GM20000 (cell line): ENCODE data around the gene DCAF11.

Source experiments
- DNase-seq: peaks from one replicate; pipeline ENCODE4 v3.0.0; 2012; ENCODE audit warnings: low spot score
- TF ChIP-seq, protein P1 (sequence below): IDR thresholded peaks from 2 replicates; pipeline ENCODE4 v1.5.1; 2012; ENCODE audit warnings: mild to moderate bottlenecking, control low read depth; ENCODE audit errors: extremely low read depth, missing control alignments

DCAF11 gene

DNA sequence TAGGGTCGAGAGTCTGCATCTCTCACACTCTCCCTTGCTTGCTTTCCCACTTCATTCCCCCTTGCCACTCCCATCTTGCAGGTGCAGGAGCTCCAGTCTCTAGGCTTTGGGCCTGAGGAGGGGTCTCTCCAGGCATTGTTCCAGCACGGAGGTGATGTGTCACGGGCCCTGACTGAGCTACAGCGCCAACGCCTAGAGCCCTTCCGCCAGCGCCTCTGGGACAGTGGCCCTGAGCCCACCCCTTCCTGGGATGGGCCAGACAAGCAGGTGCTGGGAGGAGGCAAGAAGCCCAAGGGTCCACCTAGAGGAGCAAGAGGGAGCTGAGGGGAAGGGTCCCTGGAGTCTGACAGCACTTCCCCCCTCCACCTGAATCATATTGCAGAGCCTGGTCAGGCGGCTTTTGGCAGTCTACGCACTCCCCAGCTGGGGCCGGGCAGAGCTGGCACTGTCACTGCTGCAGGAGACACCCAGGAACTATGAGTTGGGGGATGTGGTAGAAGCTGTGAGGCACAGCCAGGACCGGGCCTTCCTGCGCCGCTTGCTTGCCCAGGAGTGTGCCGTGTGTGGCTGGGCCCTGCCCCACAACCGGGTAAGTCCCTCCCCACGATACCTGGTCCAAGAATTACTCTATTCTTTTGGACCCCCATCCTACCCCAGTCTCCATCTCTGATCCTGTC, 37.0 kb downstream of the DCAF11 start:
- no peak for DNase-seq
- TF ChIP-seq, protein P1, sequence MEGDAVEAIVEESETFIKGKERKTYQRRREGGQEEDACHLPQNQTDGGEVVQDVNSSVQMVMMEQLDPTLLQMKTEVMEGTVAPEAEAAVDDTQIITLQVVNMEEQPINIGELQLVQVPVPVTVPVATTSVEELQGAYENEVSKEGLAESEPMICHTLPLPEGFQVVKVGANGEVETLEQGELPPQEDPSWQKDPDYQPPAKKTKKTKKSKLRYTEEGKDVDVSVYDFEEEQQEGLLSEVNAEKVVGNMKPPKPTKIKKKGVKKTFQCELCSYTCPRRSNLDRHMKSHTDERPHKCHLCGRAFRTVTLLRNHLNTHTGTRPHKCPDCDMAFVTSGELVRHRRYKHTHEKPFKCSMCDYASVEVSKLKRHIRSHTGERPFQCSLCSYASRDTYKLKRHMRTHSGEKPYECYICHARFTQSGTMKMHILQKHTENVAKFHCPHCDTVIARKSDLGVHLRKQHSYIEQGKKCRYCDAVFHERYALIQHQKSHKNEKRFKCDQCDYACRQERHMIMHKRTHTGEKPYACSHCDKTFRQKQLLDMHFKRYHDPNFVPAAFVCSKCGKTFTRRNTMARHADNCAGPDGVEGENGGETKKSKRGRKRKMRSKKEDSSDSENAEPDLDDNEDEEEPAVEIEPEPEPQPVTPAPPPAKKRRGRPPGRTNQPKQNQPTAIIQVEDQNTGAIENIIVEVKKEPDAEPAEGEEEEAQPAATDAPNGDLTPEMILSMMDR = no peak

DNA sequence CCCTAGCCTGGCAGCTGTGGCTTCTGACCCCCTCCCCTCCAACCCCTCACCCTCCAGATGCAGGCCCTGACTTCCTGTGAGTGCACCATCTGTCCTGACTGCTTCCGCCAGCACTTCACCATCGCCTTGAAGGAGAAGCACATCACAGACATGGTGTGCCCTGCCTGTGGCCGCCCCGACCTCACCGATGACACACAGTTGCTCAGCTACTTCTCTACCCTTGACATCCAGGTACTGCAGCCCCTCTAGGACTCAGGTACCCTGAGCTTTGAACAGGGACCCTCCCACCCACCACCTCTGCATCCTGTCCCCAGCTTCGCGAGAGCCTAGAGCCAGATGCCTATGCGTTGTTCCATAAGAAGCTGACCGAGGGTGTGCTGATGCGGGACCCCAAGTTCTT, 40.5 kb downstream of the DCAF11 start:
- no peak for DNase-seq
- TF ChIP-seq, protein P1 = no peak

DNA sequence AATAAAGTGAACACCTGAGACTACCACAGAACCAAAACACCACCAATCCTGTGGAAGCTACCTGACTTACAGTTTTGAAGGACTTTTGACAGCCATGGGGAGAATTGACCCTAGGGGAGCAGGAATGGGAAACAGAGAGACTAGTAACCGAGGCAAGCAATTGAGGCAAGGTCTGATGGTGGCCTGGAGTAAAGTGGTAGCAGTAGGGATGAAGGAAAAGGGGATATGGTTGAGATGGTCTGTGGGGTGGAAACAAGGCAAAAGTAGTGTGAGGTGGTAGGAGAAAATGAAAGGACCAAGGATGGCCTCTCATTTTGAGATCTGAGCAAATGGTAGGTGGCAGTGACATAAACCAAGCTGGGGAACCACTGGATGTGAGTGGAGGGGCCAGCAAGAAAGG, 42.3 kb downstream of the DCAF11 start:
- no peak for DNase-seq
- TF ChIP-seq, protein P1 = no peak

DNA sequence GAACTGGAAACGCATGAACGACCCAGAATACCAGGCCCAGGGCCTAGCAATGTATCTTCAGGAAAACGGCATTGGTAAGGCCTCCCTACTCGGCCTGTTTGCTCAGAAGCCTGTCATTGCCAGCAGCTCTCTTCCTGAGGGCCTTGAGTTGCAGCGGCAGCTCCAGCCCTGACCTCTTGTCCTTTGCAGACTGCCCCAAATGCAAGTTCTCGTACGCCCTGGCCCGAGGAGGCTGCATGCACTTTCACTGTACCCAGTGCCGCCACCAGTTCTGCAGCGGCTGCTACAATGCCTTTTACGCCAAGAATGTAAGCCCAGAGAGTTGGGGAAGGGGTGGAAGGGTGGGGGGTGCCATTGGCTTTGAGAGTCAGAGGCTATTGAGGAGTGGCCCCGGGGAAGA, 42.8 kb downstream of the DCAF11 start:
- no peak for DNase-seq
- TF ChIP-seq, protein P1 = no peak

DNA sequence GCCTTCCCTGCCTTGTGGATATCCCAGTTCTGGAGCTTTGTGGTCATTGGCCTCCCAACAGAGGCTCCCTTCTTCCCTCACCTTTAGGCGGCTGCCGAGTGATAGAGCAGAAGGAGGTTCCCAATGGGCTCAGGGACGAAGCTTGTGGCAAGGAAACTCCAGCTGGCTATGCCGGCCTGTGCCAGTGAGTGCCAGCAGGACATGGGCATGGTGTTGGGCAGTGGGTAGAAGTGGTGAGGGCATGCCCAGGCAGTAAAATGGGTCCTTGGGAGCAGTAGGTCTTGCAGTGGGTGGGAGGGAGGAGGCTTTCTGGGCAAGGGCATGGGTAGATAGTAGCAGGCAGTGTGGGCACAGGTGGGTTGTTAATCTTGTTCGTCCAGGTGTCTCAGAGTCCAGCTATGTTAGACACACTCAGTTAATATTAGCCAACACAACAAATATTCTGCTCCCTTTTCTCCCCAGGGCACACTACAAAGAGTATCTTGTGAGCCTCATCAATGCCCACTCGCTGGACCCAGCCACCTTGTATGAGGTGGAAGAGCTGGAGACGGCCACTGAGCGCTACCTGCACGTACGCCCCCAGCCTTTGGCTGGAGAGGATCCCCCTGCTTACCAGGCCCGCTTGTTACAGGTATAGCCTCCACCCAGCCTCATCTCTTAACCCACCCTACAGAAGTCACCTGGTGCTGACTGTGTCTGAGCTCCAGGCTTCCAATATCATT, 45.4 kb downstream of the DCAF11 start:
- DNase-seq = no peak
- TF ChIP-seq, protein P1 = no peak

DNA sequence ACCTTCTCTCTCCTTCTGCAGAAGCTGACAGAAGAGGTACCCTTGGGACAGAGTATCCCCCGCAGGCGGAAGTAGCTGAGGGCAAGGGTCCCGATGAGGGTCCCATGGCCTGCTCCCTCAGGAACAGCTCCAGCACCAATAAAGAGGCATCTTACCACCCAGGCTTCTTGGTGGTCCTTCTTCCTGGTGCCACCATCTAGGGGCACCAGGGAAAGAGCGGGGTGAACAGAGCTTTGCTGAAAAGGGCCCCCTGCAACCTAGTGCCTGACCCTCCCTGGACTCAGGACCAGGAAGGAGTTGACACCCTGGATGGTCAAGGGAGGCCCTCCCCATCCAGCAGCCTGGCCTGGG, 45.9 kb downstream of the DCAF11 start:
- DNase-seq = no peak
- TF ChIP-seq, protein P1 = no peak

DNA sequence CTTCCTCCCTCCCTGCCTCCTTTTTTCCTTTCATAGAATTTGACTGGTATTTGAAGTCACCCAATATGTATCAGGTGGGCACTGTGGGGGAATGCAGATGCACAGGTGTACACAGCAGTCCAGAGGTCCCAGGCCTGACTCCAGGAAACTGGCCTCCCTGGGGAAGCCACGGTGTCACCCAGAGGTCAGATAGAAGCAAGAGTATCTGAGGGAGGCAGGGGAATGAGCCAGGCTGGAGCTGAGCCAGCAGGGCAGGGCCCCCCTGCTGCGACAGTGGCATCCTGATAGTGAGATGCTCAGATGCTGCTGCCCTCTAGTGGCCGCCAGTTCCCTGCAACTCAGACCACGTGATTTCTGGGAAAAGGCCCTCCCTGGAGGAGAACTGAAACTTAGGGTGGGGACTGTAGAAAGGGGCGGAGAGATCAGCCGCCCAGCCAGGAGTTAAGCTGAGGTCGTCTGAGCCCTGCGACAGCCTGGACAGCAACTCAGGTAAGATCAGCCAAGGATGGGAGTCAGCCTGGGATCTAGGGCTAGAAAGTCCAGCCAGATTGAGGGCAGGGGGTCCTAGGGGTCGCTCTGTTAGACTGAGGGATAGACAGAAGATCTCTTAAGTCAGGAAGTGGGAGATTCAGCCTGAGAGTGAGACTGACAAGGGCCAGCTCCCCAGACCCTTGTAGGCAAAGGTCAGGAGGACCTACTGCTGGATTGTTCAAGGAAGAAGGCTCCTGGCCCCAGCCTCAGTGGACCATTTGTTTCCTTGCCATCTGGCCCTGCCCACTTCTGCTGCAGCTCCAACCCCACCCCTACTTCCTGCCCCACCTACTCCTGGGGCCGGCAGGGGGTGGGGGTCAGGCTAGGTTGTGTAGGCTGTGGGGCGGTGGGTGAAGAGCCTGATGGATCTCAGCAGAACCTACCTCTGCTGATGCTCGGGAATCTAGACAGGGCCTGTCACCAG, 46.5 kb downstream of the DCAF11 start, which contains the start of gene IRF9:
Gene IRF9 (plus strand): TSS at position 416 of the 955 bp plus-strand sequence. CDS start 880 bp downstream, outside the sequence.
- DNase-seq = peak; percentile 92
- TF ChIP-seq, protein P1 = peak; percentile 91
